ENCODE data around the gene SIGLEC12.
"Not testable (repeated sequence)": the region's sequence is repeated elsewhere in the genome, so short reads cannot be mapped to it uniquely, and the experiment has no call there.

- not testable (repeated sequence) for TF ChIP-seq CTCF (IDR thresholded peaks at IDR 0.05); TCF7L2 (IDR thresholded peaks at IDR 0.05; ENCODE audit: low read depth, low read length); POLR2AphosphoS5 (IDR thresholded peaks at IDR 0.05; ENCODE audit: low read depth, low read length)
These were observed 37.5 kb downstream of the SIGLEC12 start for GRCh38 chr19:51463976-51464581.

Data from Panc1 (cell line).